ENCODE data around the gene TAF11.
A peak's percentile ranks its signal among the peaks of the same experiment; 100 is the strongest.
"Not testable (repeated sequence)": the region's sequence is repeated elsewhere in the genome, so short reads cannot be mapped to it uniquely, and the experiment has no call there.

TAF11 gene

GRCh38 chr6:34904990-34905613 lies 17.3 kb upstream of the TAF11 start:
- no peak for DNase-seq (ENCODE audit: low spot score)

- DNase-seq (ENCODE audit: low spot score), result peak; percentile 55
Observed at GRCh38 chr6:34901930-34902329, 14.1 kb upstream of the TAF11 start.

- DNase-seq (ENCODE audit: low spot score), result no peak
Observed at GRCh38 chr6:34900321-34901031, 12.6 kb upstream of the TAF11 start.

- DNase-seq (ENCODE audit: low spot score), result not testable (repeated sequence)
Observed at GRCh38 chr6:34899748-34900147, 11.9 kb upstream of the TAF11 start.

- no peak for DNase-seq (ENCODE audit: low spot score)
Observed at GRCh38 chr6:34897716-34898115, 9.9 kb upstream of the TAF11 start.

GRCh38 chr6:34897130-34897529 lies 9.3 kb upstream of the TAF11 start:
- no peak for DNase-seq (ENCODE audit: low spot score)

GRCh38 chr6:34894693-34895092 lies 6.9 kb upstream of the TAF11 start:
- no peak for DNase-seq (ENCODE audit: low spot score)

GRCh38 chr6:34891296-34891695 lies 3.5 kb upstream of the TAF11 start:
- DNase-seq (ENCODE audit: low spot score), result no peak

- no peak for DNase-seq (ENCODE audit: low spot score)
Observed at GRCh38 chr6:34890533-34890925, 2.7 kb upstream of the TAF11 start.

GRCh38 chr6:34888874-34889555 lies 1.2 kb upstream of the TAF11 start, which contains the start of gene ANKS1A:
Gene ANKS1A (plus strand): TSS chr6:34889255. CDS start chr6:34889403, 148 bp downstream.
- peak; percentile 92 for DNase-seq (ENCODE audit: low spot score)

GRCh38 chr6:34888514-34888856 lies 643 bp upstream of the TAF11 start:
- DNase-seq (ENCODE audit: low spot score), result no peak

GRCh38 chr6:34885837-34886236 lies 2.0 kb downstream of the TAF11 start:
- DNase-seq (ENCODE audit: low spot score), result not testable (repeated sequence)

- DNase-seq (ENCODE audit: low spot score), result no peak
Observed at GRCh38 chr6:34884996-34885395, 2.8 kb downstream of the TAF11 start.

GRCh38 chr6:34884073-34884472 lies 3.8 kb downstream of the TAF11 start:
- not testable (repeated sequence) for DNase-seq (ENCODE audit: low spot score)

GRCh38 chr6:34877869-34878485 lies 9.9 kb downstream of the TAF11 start:
- DNase-seq (ENCODE audit: low spot score), result no peak

- no peak for DNase-seq (ENCODE audit: low spot score)
Observed at GRCh38 chr6:34877259-34877658, 10.6 kb downstream of the TAF11 start.

GRCh38 chr6:34876472-34876871 lies 11.4 kb downstream of the TAF11 start:
- DNase-seq (ENCODE audit: low spot score), result no peak

GRCh38 chr6:34875292-34876213 lies 12.3 kb downstream of the TAF11 start:
- no peak for DNase-seq (ENCODE audit: low spot score)

GRCh38 chr6:34872332-34872731 lies 15.5 kb downstream of the TAF11 start:
- DNase-seq (ENCODE audit: low spot score), result no peak

GRCh38 chr6:34871853-34872252 lies 16.0 kb downstream of the TAF11 start:
- no peak for DNase-seq (ENCODE audit: low spot score)

GRCh38 chr6:34867484-34867883 lies 20.4 kb downstream of the TAF11 start:
- no peak for DNase-seq (ENCODE audit: low spot score)

- DNase-seq (ENCODE audit: low spot score), result no peak
Observed at GRCh38 chr6:34866509-34866908, 21.3 kb downstream of the TAF11 start.
